HepG2 (cell line): ENCODE data around the gene POLR3GL. TPM values are rescaled to one million over a fixed set of nuclear protein-coding genes. Genes with fewer than 3 reads are reported as not detected.

ENCODE experiments used
- ATAC-seq: fragments of 200-7000 bp; cut with Tn5 transposase; 3 replicates; pipeline ENCODE4 v1.9.1; 2020; ENCODE audit warnings: mild to moderate bottlenecking, moderate library complexity
- BruUV-seq: library from RNA; stranded (reverse); fragments of 400-500 nt; replicated peaks from 2 replicates; lab custom pipeline; 2021; lab: Mats Ljungman, UMichigan
- CTCF ChIA-PET: fragments of 300-600 bp; formaldehyde crosslinking; extraction: SDS; loops from one replicate; lab custom pipeline; 2021; ENCODE audit warnings: low total read pairs, inconsistent platforms, low intra/inter-chr PET ratio; lab: Yijun Ruan, JAX
- POLR2A ChIA-PET: fragments of 350-600 bp; sonication (Branson Sonifier 250); formaldehyde crosslinking; loops from one replicate; lab custom pipeline; 2020; ENCODE audit warnings: antibody characterized with exemption, inconsistent platforms; lab: Yijun Ruan, JAX
- DNase-seq: peaks from one replicate; pipeline ENCODE4 v3.0.0-alpha.2; 2015; ENCODE audit warnings: low spot score
- FAIRE-seq: peaks from 3 replicates; lab custom pipeline; 2011; peaks lifted over from hg19 to GRCh38; lab: Jason Lieb, UNC
- H2AFZ ChIP-seq: one replicate; pipeline ENCODE4 v1.6.1; 2011; ENCODE audit warnings: low read length, inconsistent platforms
- H3K27ac ChIP-seq: fragments of 300-600 bp; 3 replicates; pipeline ENCODE4 v1.8.0; 2011; ENCODE audit warnings: mixed run types, mild to moderate bottlenecking, mixed read lengths, low read length, inconsistent platforms; ENCODE audit not compliant: insufficient read depth; ENCODE audit errors: extremely low read length
- H3K27me3 ChIP-seq, 2 experiments: fragments of 200-600 bp in 1 of 2; 2 replicates in 1 of 2; 3 replicates in 1 of 2; pipeline versions ENCODE4 v1.6.0 to v1.8.0; 2011; ENCODE audit warnings: low read length in 2 of 2, mild to moderate bottlenecking in 2 of 2, moderate library complexity in 2 of 2, inconsistent platforms in 1 of 2; ENCODE audit not compliant: insufficient read depth in 2 of 2, control insufficient read depth in 1 of 2
- H3K36me3 ChIP-seq, 2 experiments: fragments of 200-600 bp in 1 of 2; replicated peaks in 1 of 2; 2 replicates in 1 of 2; 3 replicates in 1 of 2; pipeline versions ENCODE4 v1.5.1 to v1.8.0; 2011; ENCODE audit warnings: low read length in 2 of 2, inconsistent platforms in 1 of 2; ENCODE audit not compliant: insufficient read depth in 2 of 2, control insufficient read depth in 1 of 2
- H3K4me1 ChIP-seq: 2 replicates; pipeline ENCODE4 v1.5.1; 2012; ENCODE audit warnings: low read length, inconsistent platforms; ENCODE audit not compliant: insufficient read depth
- H3K4me2 ChIP-seq: 2 replicates; pipeline ENCODE4 v1.6.0; 2011; ENCODE audit warnings: low read depth, low read length, inconsistent platforms
- H3K4me3 ChIP-seq, 3 experiments: fragments of 200-600 bp in 1 of 3; sonication (generic), shearing (Covaris generic) in 1 of 3; replicated peaks in 1 of 3; 2 replicates each; pipeline ENCODE4 v1.5.1; 2011 to 2016; ENCODE audit warnings: low read length in 3 of 3, inconsistent platforms in 2 of 3, low read depth in 2 of 3, mild to moderate bottlenecking in 2 of 3, control low read depth in 1 of 3, mixed read lengths in 1 of 3; ENCODE audit not compliant: insufficient read depth in 1 of 3
- H3K79me2 ChIP-seq: one replicate; pipeline ENCODE4 v1.6.1; 2011; ENCODE audit warnings: low read length, inconsistent platforms; ENCODE audit not compliant: insufficient read depth
- H3K9ac ChIP-seq: 2 replicates; pipeline ENCODE4 v1.6.0; 2011; ENCODE audit warnings: mild to moderate bottlenecking, low read depth, low read length, inconsistent platforms; ENCODE audit not compliant: insufficient read depth
- H3K9me3 ChIP-seq: 2 replicates; pipeline ENCODE4 v1.5.1; 2012; ENCODE audit warnings: mild to moderate bottlenecking, low read length
- H4K20me1 ChIP-seq: 2 replicates; pipeline ENCODE4 v1.6.0; 2011; ENCODE audit warnings: inconsistent platforms, mild to moderate bottlenecking, low read length, moderate library complexity; ENCODE audit not compliant: insufficient read depth
- ADNP ChIP-seq: sonication (generic); formaldehyde crosslinking; IDR thresholded peaks from 2 replicates; pipeline ENCODE4 v1.4.0; 2020; ENCODE audit warnings: missing genetic modification reagents
- ARID5B ChIP-seq: IDR thresholded peaks from 2 replicates; pipeline ENCODE4 v1.4.0; 2020; ENCODE audit warnings: mild to moderate bottlenecking, missing genetic modification reagents
- ATAD3A ChIP-seq: sonication (generic); formaldehyde crosslinking; IDR thresholded peaks from 2 replicates; pipeline ENCODE4 v1.4.0; 2020; ENCODE audit warnings: missing genetic modification reagents
- CENPBD1 ChIP-seq: sonication (generic); formaldehyde crosslinking; IDR thresholded peaks from 2 replicates; pipeline ENCODE4 v1.8.0; 2022; ENCODE audit warnings: missing genetic modification reagents, low read depth, mild to moderate bottlenecking, borderline replicate concordance
- CENPT ChIP-seq: sonication (generic); formaldehyde crosslinking; IDR thresholded peaks from 2 replicates; pipeline ENCODE4 v1.8.0; 2022; ENCODE audit warnings: low read depth, mild to moderate bottlenecking, moderate library complexity, missing genetic modification reagents
- MIER3 ChIP-seq: IDR thresholded peaks from 2 replicates; pipeline ENCODE4 v1.6.1; 2016; ENCODE audit warnings: missing compliant biosample characterization, borderline replicate concordance
- POLR2A ChIP-seq, 2 experiments: IDR thresholded peaks; 2 replicates each; pipeline ENCODE4 v1.6.1; 2011; ENCODE audit warnings: low read depth in 2 of 2, low read length in 2 of 2, mild to moderate bottlenecking in 1 of 2, moderate library complexity in 1 of 2; ENCODE audit not compliant: insufficient read depth in 1 of 2
- RARG ChIP-seq: sonication (generic); formaldehyde crosslinking; IDR thresholded peaks from 2 replicates; pipeline ENCODE4 v1.4.0; 2020; ENCODE audit warnings: low read depth, mild to moderate bottlenecking, missing genetic modification reagents
- SALL1 ChIP-seq: sonication (generic); formaldehyde crosslinking; IDR thresholded peaks from 2 replicates; pipeline ENCODE4 v1.8.0; 2022; ENCODE audit warnings: mild to moderate bottlenecking, missing genetic modification reagents
- SNAPC2 ChIP-seq: sonication (generic); formaldehyde crosslinking; IDR thresholded peaks from 2 replicates; pipeline ENCODE4 v1.8.1; 2022; ENCODE audit warnings: mild to moderate bottlenecking, missing genetic modification reagents
- TCF12 ChIP-seq, 2 experiments: fragments of 450-650 bp in 1 of 2; sonication (generic) in 1 of 2; formaldehyde crosslinking in 1 of 2; IDR thresholded peaks; 2 replicates each; pipeline versions ENCODE4 v1.6.1 to v1.8.0; 2017 to 2022; ENCODE audit warnings: antibody characterized with exemption in 1 of 2, mild to moderate bottlenecking in 1 of 2, missing genetic modification reagents in 1 of 2, moderate library complexity in 1 of 2
- ZBTB20 ChIP-seq: sonication (generic); formaldehyde crosslinking; IDR thresholded peaks from 2 replicates; pipeline ENCODE4 v1.8.1; 2023; ENCODE audit warnings: missing genetic modification reagents, low read depth, mild to moderate bottlenecking, borderline replicate concordance
- ZFP41 ChIP-seq: sonication (generic); formaldehyde crosslinking; IDR thresholded peaks from 2 replicates; pipeline ENCODE4 v1.4.0; 2020; ENCODE audit warnings: mild to moderate bottlenecking, missing genetic modification reagents, borderline replicate concordance
- ZIK1 ChIP-seq: sonication (generic); formaldehyde crosslinking; IDR thresholded peaks from 2 replicates; pipeline ENCODE4 v1.5.0; 2020; ENCODE audit warnings: mild to moderate bottlenecking, low read depth, missing genetic modification reagents, borderline replicate concordance
- ZNF3 ChIP-seq: IDR thresholded peaks from 2 replicates; pipeline ENCODE4 v1.7.0; 2017; ENCODE audit warnings: inconsistent platforms
- ZNF776 ChIP-seq: sonication (generic); formaldehyde crosslinking; IDR thresholded peaks from 2 replicates; pipeline ENCODE4 v1.4.0; 2020; ENCODE audit warnings: mild to moderate bottlenecking, missing genetic modification reagents
- WGBS: methylation state at CpG from one replicate; pipeline ENCODE4 v1.1.6; 2017; ENCODE audit warnings: low lambda C conversion rate; 5-methylcytosine and 5-hydroxymethylcytosine counted together
- in situ Hi-C: cut with HindIII; loops from 2 replicates; pipeline ENCODE4 v1.10.0; 2017; ENCODE audit warnings: low pct_unique_long_range_greater_than_20kb; ENCODE audit not compliant: extremely low pct_ligation_motif_present
- intact Hi-C: fragments of 100-400 bp; cut with micrococcal nuclease; formaldehyde crosslinking; loops from one replicate; pipeline ENCODE4 v1.10.0; 2022; ENCODE audit not compliant: unreplicated experiment
- polyA plus RNA-seq, 8 experiments: library from polyadenylated mRNA; depleted of rRNA in 3 of 8; stranded (reverse) in 7 of 8; unstranded in 1 of 8; fragments of >200 nt; fragmentation: Illumina TruSeq in 4 of 8; extraction: Trizol in 4 of 8; gene quantifications; 2 replicates each; pipeline versions ENCODE4 v1.2.1 to v1.2.3, GENCODE V29; 2011 to 2016; ENCODE audit warnings: low read depth in 4 of 8, missing spikeins in 1 of 8, mixed read lengths in 1 of 8; ENCODE audit not compliant: insufficient read depth in 1 of 8
- total RNA-seq, 5 experiments: library from RNA; depleted of rRNA; stranded (reverse); fragments of >200 nt; fragmentation: Illumina TruSeq; extraction: Trizol; gene quantifications; 2 replicates each; pipeline ENCODE4 v1.2.3, GENCODE V29; 2016; ENCODE audit warnings: low read depth in 1 of 5
- TF ChIP-seq, protein P1 (sequence below): IDR thresholded peaks from 2 replicates; pipeline ENCODE4 v1.6.1; 2018; ENCODE audit warnings: missing genetic modification reagents, mild to moderate bottlenecking, missing compliant biosample characterization

Gene POLR3GL
- total and polyA plus RNA-seq, 2 of the 13 experiments (the other 11 are each of a cell fraction or from before 2014, with no cell fraction given) = 11.5 to 12.4 TPM

GRCh38 chr1:145996433-145997015 lies 32.0 kb downstream of the POLR3GL start, which contains the start of gene TXNIP (continued):
- TF ChIP-seq ARID5B (CRISPR knock-in tag) (peak; percentile 83), CENPBD1 (CRISPR knock-in tag) (no peak), SALL1 (peak; percentile 97), ZBTB20 (CRISPR knock-in tag) (peak; percentile 89; the same call in 1 of the 2 replicates), ADNP (CRISPR knock-in tag) (no peak), ZNF776 (CRISPR knock-in tag) (no peak)
- TF ChIP-seq, all 625 proteins: peak for 348

DNA sequence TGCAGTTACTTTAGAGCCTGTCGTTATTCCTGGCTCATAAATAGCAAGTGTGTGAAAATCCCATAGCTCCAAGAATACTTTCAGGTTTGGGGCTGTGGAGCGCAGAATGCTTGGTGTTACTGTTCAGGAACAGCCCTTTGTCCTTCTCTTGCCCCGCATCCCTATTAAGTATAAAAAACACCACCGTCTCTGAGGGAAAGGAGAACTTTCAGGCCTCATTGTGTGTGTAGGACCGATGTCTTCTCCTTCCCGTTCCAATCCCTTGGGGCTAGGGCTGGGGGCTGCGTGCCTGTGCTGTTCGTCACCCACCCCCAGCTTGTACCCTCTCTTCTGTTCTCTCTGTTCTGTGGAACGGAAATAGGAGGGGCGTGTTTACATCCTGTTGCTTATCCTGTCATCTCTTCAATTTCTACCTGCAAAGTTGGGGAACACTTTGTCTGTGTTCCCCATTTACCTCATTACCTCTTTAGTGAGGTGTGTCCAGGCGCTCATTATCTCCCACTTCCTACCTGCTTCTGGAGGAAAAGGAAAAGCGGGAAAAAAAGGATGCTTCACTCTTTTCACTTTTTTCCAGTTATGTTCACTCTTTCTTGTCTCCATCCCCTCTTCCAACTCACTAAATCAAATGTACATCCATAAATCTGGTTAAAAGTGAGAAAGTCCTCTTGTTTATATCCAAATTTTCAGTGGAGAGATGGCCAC lies 32.7 kb downstream of the POLR3GL start:
- intact Hi-C loops = no loop called here
- Histone ChIP-seq H3K27me3 (no peaks in the 10 kb centered on the region; a peak in 1 of 5 replicates), H3K4me1 (peaks cover 61% of the 10 kb centered on the region), H3K9me3 (no peaks in the 10 kb centered on the region), H4K20me1 (peaks cover 40% of the 10 kb centered on the region), H3K27ac (peak overlapping the region; percentile 94), H2AFZ (no peak overlapping the region), H3K79me2 (peaks cover 33% of the 10 kb centered on the region), H3K9ac (peak overlapping the region; percentile 93), H3K4me3 (peak overlapping the region; percentile 53 to 91 (median 56)), H3K4me2 (peak overlapping the region; percentile 83), H3K36me3 (peaks cover 2 to 22% of the 10 kb centered on the region in 2 experiments; a peak in 3 of 5 replicates)
- WGBS = 20% methylated on average over 12 of the region's 12 CpGs
- BruUV-seq = TSS peak; percentile 79
- DNase-seq = peak; percentile 26
- in situ Hi-C loops = no loop called here
- FAIRE-seq = no peak
- CTCF ChIA-PET = no interaction called here
- POLR2A ChIA-PET = interaction anchor here (0.6 to 2.9 kb wide), 7 partner anchors 8 to 70 kb away, joined by 3 to 10 read pairs (median 4); partner anchors contain the start of genes ANKRD34A, LIX1L, POLR3GL and RBM8A
- peak; percentile 25 for ATAC-seq
- TF ChIP-seq ZFP41 (CRISPR knock-in tag) = no peak
- peak; percentile 56; the same call in 1 of the 2 replicates for TF ChIP-seq SNAPC2 (CRISPR knock-in tag)
- 0 out of 4 replicates have a peak, but pooled peaks of 1 of the 2 experiments have one; percentile 25 for TF ChIP-seq POLR2A (IDR thresholded peaks at IDR 0.05; ENCODE audit: insufficient read depth in 1 of 2, low read depth in 2 of 2, low read length in 2 of 2)
- TF ChIP-seq, protein P1, sequence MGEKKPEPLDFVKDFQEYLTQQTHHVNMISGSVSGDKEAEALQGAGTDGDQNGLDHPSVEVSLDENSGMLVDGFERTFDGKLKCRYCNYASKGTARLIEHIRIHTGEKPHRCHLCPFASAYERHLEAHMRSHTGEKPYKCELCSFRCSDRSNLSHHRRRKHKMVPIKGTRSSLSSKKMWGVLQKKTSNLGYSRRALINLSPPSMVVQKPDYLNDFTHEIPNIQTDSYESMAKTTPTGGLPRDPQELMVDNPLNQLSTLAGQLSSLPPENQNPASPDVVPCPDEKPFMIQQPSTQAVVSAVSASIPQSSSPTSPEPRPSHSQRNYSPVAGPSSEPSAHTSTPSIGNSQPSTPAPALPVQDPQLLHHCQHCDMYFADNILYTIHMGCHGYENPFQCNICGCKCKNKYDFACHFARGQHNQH (CRISPR knock-in tag) = no peak; the same call in 1 of the 2 replicates
- no peak for TF ChIP-seq ATAD3A
- TF ChIP-seq RARG (CRISPR knock-in tag) = no peak
- no peak for TF ChIP-seq ZNF3 (CRISPR knock-in tag)
- no peak for TF ChIP-seq TCF12 (IDR thresholded peaks at IDR 0.05)
- no peak for TF ChIP-seq TCF12 (CRISPR knock-in tag; IDR thresholded peaks at IDR 0.05)
- TF ChIP-seq MIER3 (CRISPR knock-in tag) = no peak
- TF ChIP-seq CENPT (CRISPR knock-in tag) = no peak
- TF ChIP-seq ZIK1 (CRISPR knock-in tag) = no peak
